ENCODE results near the gene SIL1. TPM values are rescaled to one million over a fixed set of nuclear protein-coding genes. Genes with fewer than 3 reads are reported as not detected.

Gene SIL1
- total RNA-seq, 1 donor from 2014 or later, result 35.6 TPM

DNA sequence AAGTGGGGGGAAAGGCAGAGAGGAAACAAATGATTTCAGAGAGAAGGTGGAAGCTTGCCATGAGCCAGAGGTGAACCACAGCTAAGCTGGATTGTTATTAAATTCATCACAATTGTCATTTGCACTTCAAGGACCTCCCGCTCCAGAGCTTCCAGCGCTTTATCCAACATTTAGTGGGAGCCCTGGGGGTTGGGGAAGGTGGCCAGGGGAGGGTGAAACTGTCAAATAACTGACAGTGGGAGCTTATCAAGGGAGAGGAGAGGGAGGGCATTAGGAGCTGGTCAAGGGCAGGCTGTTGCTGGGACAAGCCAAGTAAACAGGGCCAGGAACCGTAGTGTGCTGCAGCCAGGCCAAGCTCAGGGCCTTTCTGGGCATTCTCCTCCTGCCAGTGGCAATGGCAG lies 71.5 kb downstream of the SIL1 start:
- Histone ChIP-seq H3K4me1 (peaks cover 9% of the 10 kb centered on the region), H3K36me3 (no peaks in the 10 kb centered on the region), H3K4me3 (no peak overlapping the region), H3K9me3 (no peaks in the 10 kb centered on the region), H3K27me3 (no peaks in the 10 kb centered on the region), H3K27ac (no peak overlapping the region)
- DNase-seq (ENCODE audit: extremely low spot score in 2 of 2), result no peak
- intact Hi-C loops (cut with DNase I), result no loop called here
- TF ChIP-seq POLR2A (IDR thresholded peaks at IDR 0.05) (no peak), POLR2AphosphoS5 (IDR thresholded peaks at IDR 0.05; ENCODE audit: insufficient read depth in 1 of 2, low read depth in 1 of 2) (no peak)

DNA sequence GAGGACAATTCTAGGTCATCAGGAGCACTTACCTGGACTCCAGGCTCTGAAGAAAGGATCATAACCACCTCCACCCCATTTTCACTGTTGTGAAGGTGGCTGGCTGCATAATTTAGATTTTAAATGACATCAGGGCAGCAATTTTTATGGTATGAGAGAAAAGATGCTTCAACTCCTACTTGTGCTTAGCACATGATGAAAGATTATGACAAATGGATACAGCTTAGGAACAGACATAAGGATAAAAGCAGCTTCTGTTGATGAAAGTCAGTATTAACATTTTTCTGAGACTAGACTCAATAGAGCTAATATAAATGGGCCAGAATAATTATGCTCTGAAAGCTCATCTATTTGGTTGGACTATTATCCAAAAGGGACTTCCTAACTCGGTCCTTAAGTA lies 72.2 kb downstream of the SIL1 start:
- intact Hi-C loops (cut with DNase I), result no loop called here
- H3K4me3 ChIP-seq, result no peak overlapping the region
- peaks cover 2% of the 10 kb centered on the region for H3K4me1 ChIP-seq
- H3K27ac ChIP-seq, result no peak overlapping the region
- H3K36me3 ChIP-seq, result no peaks in the 10 kb centered on the region
- no peaks in the 10 kb centered on the region for H3K9me3 ChIP-seq
- DNase-seq (ENCODE audit: extremely low spot score in 2 of 2), result no peak
- no peaks in the 10 kb centered on the region for H3K27me3 ChIP-seq
- TF ChIP-seq, protein P1, sequence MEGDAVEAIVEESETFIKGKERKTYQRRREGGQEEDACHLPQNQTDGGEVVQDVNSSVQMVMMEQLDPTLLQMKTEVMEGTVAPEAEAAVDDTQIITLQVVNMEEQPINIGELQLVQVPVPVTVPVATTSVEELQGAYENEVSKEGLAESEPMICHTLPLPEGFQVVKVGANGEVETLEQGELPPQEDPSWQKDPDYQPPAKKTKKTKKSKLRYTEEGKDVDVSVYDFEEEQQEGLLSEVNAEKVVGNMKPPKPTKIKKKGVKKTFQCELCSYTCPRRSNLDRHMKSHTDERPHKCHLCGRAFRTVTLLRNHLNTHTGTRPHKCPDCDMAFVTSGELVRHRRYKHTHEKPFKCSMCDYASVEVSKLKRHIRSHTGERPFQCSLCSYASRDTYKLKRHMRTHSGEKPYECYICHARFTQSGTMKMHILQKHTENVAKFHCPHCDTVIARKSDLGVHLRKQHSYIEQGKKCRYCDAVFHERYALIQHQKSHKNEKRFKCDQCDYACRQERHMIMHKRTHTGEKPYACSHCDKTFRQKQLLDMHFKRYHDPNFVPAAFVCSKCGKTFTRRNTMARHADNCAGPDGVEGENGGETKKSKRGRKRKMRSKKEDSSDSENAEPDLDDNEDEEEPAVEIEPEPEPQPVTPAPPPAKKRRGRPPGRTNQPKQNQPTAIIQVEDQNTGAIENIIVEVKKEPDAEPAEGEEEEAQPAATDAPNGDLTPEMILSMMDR (IDR thresholded peaks at IDR 0.05), result no peak
- TF ChIP-seq POLR2A (IDR thresholded peaks at IDR 0.05) (no peak), POLR2AphosphoS5 (IDR thresholded peaks at IDR 0.05; ENCODE audit: insufficient read depth in 1 of 2, low read depth in 1 of 2) (no peak)

DNA sequence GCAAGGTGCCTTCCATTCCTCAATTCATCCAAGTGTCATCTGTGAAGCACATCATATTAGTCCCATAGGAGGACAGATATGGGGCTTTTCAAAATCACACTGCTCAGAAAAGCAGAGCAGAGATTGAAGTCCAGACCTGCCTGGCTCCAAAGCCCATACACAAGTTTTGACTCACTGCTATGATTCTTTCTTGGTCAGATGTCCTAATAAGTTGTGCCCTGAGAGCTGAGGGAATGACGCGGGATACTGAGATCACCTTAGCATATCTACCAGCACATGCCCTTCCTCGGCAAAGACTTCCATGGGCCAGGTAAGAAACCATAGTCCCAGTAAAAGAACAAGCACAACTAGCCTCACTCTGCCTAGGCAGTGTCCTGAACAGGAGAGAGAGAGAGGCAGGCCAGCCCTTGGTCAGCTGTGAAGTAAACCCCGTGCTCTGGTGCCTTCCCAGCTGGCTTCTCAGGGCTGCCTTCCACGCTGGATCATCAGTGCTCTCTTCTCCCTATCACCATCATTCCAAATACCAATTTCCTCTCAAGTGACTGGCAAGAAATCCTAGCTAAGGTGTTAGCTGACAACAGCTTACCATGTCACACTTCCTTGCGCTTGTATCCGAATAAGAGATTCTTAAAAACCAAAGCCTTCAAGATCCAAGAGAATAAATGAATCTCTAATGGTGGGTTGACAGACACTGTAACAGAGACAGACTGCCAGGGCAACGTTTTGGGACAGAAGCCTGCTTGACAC lies 73.2 kb downstream of the SIL1 start:
- no peaks in the 10 kb centered on the region for H3K27me3 ChIP-seq
- DNase-seq (ENCODE audit: extremely low spot score in 2 of 2), result no peak
- no peak overlapping the region for H3K4me3 ChIP-seq
- peaks cover 0 to 4% of the 10 kb centered on the region in 2 donors for H3K36me3 ChIP-seq
- intact Hi-C loops (cut with DNase I), result no loop called here
- no peaks in the 10 kb centered on the region for H3K4me1 ChIP-seq
- H3K27ac ChIP-seq, result no peak overlapping the region
- H3K9me3 ChIP-seq, result no peaks in the 10 kb centered on the region
- TF ChIP-seq POLR2AphosphoS5 (IDR thresholded peaks at IDR 0.05; ENCODE audit: insufficient read depth in 1 of 2, low read depth in 1 of 2) (no peak), POLR2A (IDR thresholded peaks at IDR 0.05) (no peak)
- TF ChIP-seq, protein P1 (IDR thresholded peaks at IDR 0.05), result no peak

DNA sequence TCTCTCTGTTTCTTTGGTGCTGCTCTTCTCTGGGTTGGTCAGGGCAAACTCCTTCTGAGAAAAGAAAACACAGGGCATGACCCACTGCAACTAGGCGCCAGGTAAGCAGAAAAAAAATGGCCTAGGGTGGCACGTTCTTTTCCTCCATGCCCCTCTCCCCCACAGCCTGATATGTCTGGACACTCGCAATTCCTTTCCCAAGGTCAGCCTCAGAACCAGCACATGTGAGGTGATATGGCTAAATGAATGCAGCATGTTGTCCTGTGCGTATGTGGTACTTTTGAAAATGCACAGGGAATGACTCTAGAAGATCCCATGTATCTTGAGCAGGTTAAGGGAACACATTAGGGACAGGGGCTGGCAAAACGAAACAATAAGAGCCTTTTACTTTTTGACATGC lies 77.0 kb downstream of the SIL1 start:
- H3K4me1 ChIP-seq, result no peaks in the 10 kb centered on the region
- H3K27ac ChIP-seq, result no peak overlapping the region
- DNase-seq (ENCODE audit: extremely low spot score in 2 of 2), result no peak
- H3K9me3 ChIP-seq, result no peaks in the 10 kb centered on the region
- TF ChIP-seq POLR2A (IDR thresholded peaks at IDR 0.05) (no peak), POLR2AphosphoS5 (IDR thresholded peaks at IDR 0.05; ENCODE audit: insufficient read depth in 1 of 2, low read depth in 1 of 2) (no peak)
- TF ChIP-seq, protein P1 (IDR thresholded peaks at IDR 0.05), result no peak
- H3K27me3 ChIP-seq, result no peaks in the 10 kb centered on the region
- intact Hi-C loops (cut with DNase I), result no loop called here
- peaks cover 0 to 11% of the 10 kb centered on the region in 2 donors for H3K36me3 ChIP-seq
- H3K4me3 ChIP-seq, result no peak overlapping the region

DNA sequence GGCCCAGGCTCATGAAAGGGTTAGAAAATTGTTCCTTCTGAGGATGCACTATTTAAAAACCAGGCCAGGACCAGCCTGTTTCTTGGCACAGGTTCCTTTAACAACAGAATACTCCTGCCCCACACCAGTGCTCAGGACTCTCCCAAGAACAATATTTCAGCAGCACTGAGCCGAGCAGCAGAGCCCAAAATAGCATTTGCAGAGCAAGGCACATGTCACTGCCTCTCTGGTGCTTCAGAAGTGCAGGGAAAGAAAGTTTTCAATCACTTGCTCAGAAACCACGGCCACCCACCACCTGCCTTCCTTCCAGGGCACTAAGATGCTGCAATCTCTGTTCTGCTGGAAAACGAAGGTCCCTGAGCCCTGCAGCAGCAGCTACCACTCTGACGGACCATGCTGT lies 77.6 kb downstream of the SIL1 start:
- no peak overlapping the region for H3K27ac ChIP-seq
- no peaks in the 10 kb centered on the region for H3K4me1 ChIP-seq
- no peak for DNase-seq (ENCODE audit: extremely low spot score in 2 of 2)
- H3K9me3 ChIP-seq, result no peaks in the 10 kb centered on the region
- H3K27me3 ChIP-seq, result no peaks in the 10 kb centered on the region
- no peak overlapping the region for H3K4me3 ChIP-seq
- H3K36me3 ChIP-seq, result peaks cover 0 to 11% of the 10 kb centered on the region in 2 donors
- no peak for TF ChIP-seq POLR2AphosphoS5 (IDR thresholded peaks at IDR 0.05; ENCODE audit: insufficient read depth in 1 of 2, low read depth in 1 of 2)
- TF ChIP-seq, protein P1 (IDR thresholded peaks at IDR 0.05), result no peak
- TF ChIP-seq POLR2A (IDR thresholded peaks at IDR 0.05), result no peak
- intact Hi-C loops (cut with DNase I), result no loop called here

All from vagina (tissue), 2 donors.